H9 (cell line): Measurements from ENCODE around the gene TBC1D13. TPM values are rescaled to one million over a fixed set of nuclear protein-coding genes. Genes with fewer than 3 reads are reported as not detected.

Experiments
- DNase-seq: peaks from one replicate; pipeline ENCODE4 v3.0.0-alpha.2; 2017
- H2AFZ ChIP-seq: one replicate; pipeline ENCODE4 v1.6.1; 2013; ENCODE audit warnings: mild to moderate bottlenecking, low read length, control low read depth, moderate library complexity
- H2AK5ac ChIP-seq: 2 replicates; pipeline ENCODE4 v1.6.1; 2013; ENCODE audit warnings: low read length, control low read depth, mixed read lengths; ENCODE audit not compliant: insufficient read length
- H2BK120ac ChIP-seq: one replicate; pipeline ENCODE4 v1.6.1; 2013; ENCODE audit warnings: low read depth, mild to moderate bottlenecking, low read length, control low read depth, inconsistent platforms; ENCODE audit not compliant: poor library complexity, severe bottlenecking
- H2BK12ac ChIP-seq: 2 replicates; pipeline ENCODE4 v1.6.1; 2013; ENCODE audit warnings: low read length, control low read depth, mixed read lengths, low read depth; ENCODE audit not compliant: insufficient read length
- H2BK15ac ChIP-seq: 2 replicates; pipeline ENCODE4 v1.6.1; 2013; ENCODE audit warnings: low read depth, low read length, control low read depth
- H2BK20ac ChIP-seq: one replicate; pipeline ENCODE4 v1.6.1; 2013; ENCODE audit warnings: low read depth, mild to moderate bottlenecking, low read length, control low read depth, inconsistent platforms; ENCODE audit not compliant: poor library complexity, severe bottlenecking
- H2BK5ac ChIP-seq: 2 replicates; pipeline ENCODE4 v1.6.1; 2013; ENCODE audit warnings: low read length, control low read depth, mixed read lengths; ENCODE audit not compliant: insufficient read length
- H3K14ac ChIP-seq: 2 replicates; pipeline ENCODE4 v1.6.1; 2013; ENCODE audit warnings: low read length, control low read depth; ENCODE audit not compliant: insufficient read depth
- H3K18ac ChIP-seq: 2 replicates; pipeline ENCODE4 v1.6.1; 2013; ENCODE audit warnings: low read depth, mild to moderate bottlenecking, mixed read lengths, low read length, control low read depth; ENCODE audit not compliant: insufficient read length
- H3K23ac ChIP-seq: 2 replicates; pipeline ENCODE4 v1.6.1; 2013; ENCODE audit warnings: low read length, control low read depth, mixed read lengths, low read depth; ENCODE audit not compliant: insufficient read length
- H3K23me2 ChIP-seq: 2 replicates; pipeline ENCODE4 v1.6.1; 2013; ENCODE audit warnings: low read depth, mild to moderate bottlenecking, mixed read lengths, low read length, control low read depth; ENCODE audit not compliant: insufficient read length, poor library complexity, severe bottlenecking
- H3K27ac ChIP-seq: 2 replicates; pipeline ENCODE4 v1.5.1; 2013; ENCODE audit warnings: low read length, control low read depth, mixed read lengths, low read depth; ENCODE audit not compliant: insufficient read length
- H3K27me3 ChIP-seq: 2 replicates; pipeline ENCODE4 v1.6.1; 2013; ENCODE audit warnings: low read length, control low read depth, inconsistent platforms; ENCODE audit not compliant: insufficient read depth
- H3K4ac ChIP-seq: 2 replicates; pipeline ENCODE4 v1.6.1; 2013; ENCODE audit warnings: low read depth, mild to moderate bottlenecking, control low read depth, inconsistent platforms, low read length, moderate library complexity
- H3K4me1 ChIP-seq: 2 replicates; pipeline ENCODE4 v1.6.1; 2013; ENCODE audit warnings: low read length, control low read depth, inconsistent platforms; ENCODE audit not compliant: insufficient read depth
- H3K4me2 ChIP-seq: 2 replicates; pipeline ENCODE4 v1.6.1; 2013; ENCODE audit warnings: low read length, control low read depth, mixed read lengths; ENCODE audit not compliant: insufficient read length, insufficient read depth
- H3K56ac ChIP-seq: 2 replicates; pipeline ENCODE4 v1.6.1; 2013; ENCODE audit warnings: low read depth, mild to moderate bottlenecking, mixed read lengths, low read length, control low read depth; ENCODE audit not compliant: insufficient read length
- H3K79me1 ChIP-seq: 2 replicates; pipeline ENCODE4 v1.6.1; 2013; ENCODE audit warnings: low read depth, mild to moderate bottlenecking, moderate library complexity, low read length, control low read depth, inconsistent platforms; ENCODE audit not compliant: insufficient read depth, poor library complexity, severe bottlenecking
- H3K79me2 ChIP-seq: 2 replicates; pipeline ENCODE4 v1.6.1; 2013; ENCODE audit warnings: low read length, control low read depth, inconsistent platforms; ENCODE audit not compliant: insufficient read depth
- H3K9ac ChIP-seq: 2 replicates; pipeline ENCODE4 v1.6.1; 2013; ENCODE audit warnings: low read length, control low read depth, mixed read lengths; ENCODE audit not compliant: insufficient read length; ENCODE audit errors: extremely low read depth
- H3K9me3 ChIP-seq: one replicate; pipeline ENCODE4 v1.6.1; 2013; ENCODE audit warnings: low read depth, low read length, inconsistent platforms; ENCODE audit not compliant: control insufficient read depth
- H3T11ph ChIP-seq: one replicate; pipeline ENCODE4 v1.6.1; 2013; ENCODE audit warnings: mild to moderate bottlenecking, low read length, control low read depth, inconsistent platforms
- H4K20me1 ChIP-seq: one replicate; pipeline ENCODE4 v1.6.1; 2013; ENCODE audit not compliant: control insufficient read depth, insufficient read length, insufficient read depth
- H4K5ac ChIP-seq: 2 replicates; pipeline ENCODE4 v1.6.1; 2013; ENCODE audit warnings: low read depth, mild to moderate bottlenecking, mixed read lengths, low read length, control low read depth; ENCODE audit not compliant: insufficient read length
- H4K8ac ChIP-seq: replicated peaks from 2 replicates; pipeline ENCODE4 v1.6.1; 2013; ENCODE audit warnings: low read length, control low read depth, mixed read lengths, low read depth; ENCODE audit not compliant: insufficient read length
- H4K91ac ChIP-seq: 2 replicates; pipeline ENCODE4 v1.6.1; 2013; ENCODE audit warnings: low read depth, mild to moderate bottlenecking, moderate library complexity, mixed read lengths, low read length, control low read depth; ENCODE audit not compliant: insufficient read length
- H3K27ac Mint-ChIP-seq, 3 experiments: 2 replicates in 2 of 3; 3 replicates in 1 of 3; pipeline ENCODE4 v1.8.0; 2020 to 2021; ENCODE audit warnings: mixed read lengths in 3 of 3, mild to moderate bottlenecking in 1 of 3, moderate library complexity in 1 of 3
- H3K27me3 Mint-ChIP-seq: 2 replicates; pipeline ENCODE4 v1.8.0; 2021; ENCODE audit warnings: low read depth, mild to moderate bottlenecking, moderate library complexity, mixed read lengths
- H3K36me3 Mint-ChIP-seq, 3 experiments: 2 replicates in 2 of 3; 3 replicates in 1 of 3; pipeline ENCODE4 v1.8.0; 2020 to 2021; ENCODE audit warnings: low read depth in 3 of 3, mixed read lengths in 3 of 3; ENCODE audit not compliant: insufficient read depth in 1 of 3
- H3K4me1 Mint-ChIP-seq, 2 experiments: 2 replicates each; pipeline ENCODE4 v1.8.0; 2020; ENCODE audit warnings: mixed read lengths in 2 of 2
- H3K4me3 Mint-ChIP-seq, 2 experiments: 2 replicates in 1 of 2; 3 replicates in 1 of 2; pipeline ENCODE4 v1.8.0; 2020 to 2021; ENCODE audit warnings: mild to moderate bottlenecking in 2 of 2, mixed read lengths in 2 of 2, moderate library complexity in 1 of 2
- H3K9me3 Mint-ChIP-seq, 2 experiments: 2 replicates in 1 of 2; 3 replicates in 1 of 2; pipeline ENCODE4 v1.8.0; 2020; ENCODE audit warnings: mild to moderate bottlenecking in 2 of 2, mixed read lengths in 2 of 2, moderate library complexity in 1 of 2
- CTCF ChIP-seq: fragments of 200-600 bp; sonication (generic); conservative IDR thresholded peaks from 3 replicates; pipeline ENCODE4 v1.8.0; 2021; ENCODE audit warnings: antibody characterized with exemption, mild to moderate bottlenecking
- WGBS: extraction: QIAGEN DNeasy Blood & Tissue Kit; methylation state at CpG from one replicate; pipeline ENCODE4 v1.1.7; 2013; ENCODE audit warnings: missing lambda C conversion rate, low lambda C conversion rate, mixed read lengths; ENCODE audit not compliant: insufficient read length; ENCODE audit errors: extremely low coverage; 5-methylcytosine and 5-hydroxymethylcytosine counted together
- total RNA-seq: library from RNA; stranded (reverse); gene quantifications from 2 replicates; pipeline ENCODE4 v1.2.1, GENCODE V29; 2021

Gene TBC1D13
- total RNA-seq, 1 experiment from 2014 or later: 27.3 TPM

GRCh38 chr9:128770286-128771030, 16.6 kb upstream of the TBC1D13 start:
- Mint-ChIP-seq H3K4me1 (peaks cover 11 to 14% of the 10 kb centered on the region in 2 experiments), H3K4me3 (peak overlapping the region; percentile 90 to 96), H3K27me3 (peaks cover under 1% of the 10 kb centered on the region; the same call in 1 of the 2 replicates), H3K36me3 (peaks cover 0 to 6% (median 0%) of the 10 kb centered on the region in 3 experiments; a peak in 2 of 7 replicates), H3K9me3 (peaks cover 4 to 6% of the 10 kb centered on the region in 2 experiments; a peak in 3 of 5 replicates), H3K27ac (peak overlapping the region in 2 of 3 experiments; percentile 97 to 98; a peak in 5 of 7 replicates)
- H3K4ac ChIP-seq: no peak overlapping the region
- no peak overlapping the region for H2BK20ac ChIP-seq
- H3K9ac ChIP-seq: peak overlapping the region; percentile 76
- no peaks in the 10 kb centered on the region for H3K4me1 ChIP-seq
- no peak overlapping the region for H3T11ph ChIP-seq
- H3K27me3 ChIP-seq: no peaks in the 10 kb centered on the region
- H4K20me1 ChIP-seq: no peaks in the 10 kb centered on the region
- DNase-seq: no peak
- H3K23ac ChIP-seq: no peak overlapping the region
- H3K4me2 ChIP-seq: peak overlapping the region; percentile 70
- no peaks in the 10 kb centered on the region; the same call in 1 of the 2 replicates for H3K79me2 ChIP-seq
- no peak overlapping the region for H2AK5ac ChIP-seq
- no peak for TF ChIP-seq CTCF
- no peak overlapping the region for H4K5ac ChIP-seq
- H4K8ac ChIP-seq: no peak overlapping the region
- no peak overlapping the region for H4K91ac ChIP-seq
- no peak overlapping the region for H2BK120ac ChIP-seq
- no peak overlapping the region for H2BK12ac ChIP-seq
- no peak overlapping the region for H2AFZ ChIP-seq
- peak overlapping the region; percentile 31 for H3K27ac ChIP-seq
- no peaks in the 10 kb centered on the region for H3K79me1 ChIP-seq
- no CpG with 5 or more reads among the region's 11 CpGs for WGBS
- no peak overlapping the region for H3K56ac ChIP-seq
- H2BK15ac ChIP-seq: no peak overlapping the region
- no peaks in the 10 kb centered on the region for H3K9me3 ChIP-seq
- no peak overlapping the region for H3K14ac ChIP-seq
- H2BK5ac ChIP-seq: no peak overlapping the region
- peaks cover 12% of the 10 kb centered on the region for H3K23me2 ChIP-seq
- H3K18ac ChIP-seq: no peak overlapping the region
